GM21786 (cell line): ENCODE results near the gene C4orf54.

Source experiments
- ATAC-seq: cut with Tn5 transposase; IDR thresholded peaks from one replicate; pipeline ENCODE4 v1.9.1; 2021; ENCODE audit not compliant: unreplicated experiment

The C4orf54 gene

DNA sequence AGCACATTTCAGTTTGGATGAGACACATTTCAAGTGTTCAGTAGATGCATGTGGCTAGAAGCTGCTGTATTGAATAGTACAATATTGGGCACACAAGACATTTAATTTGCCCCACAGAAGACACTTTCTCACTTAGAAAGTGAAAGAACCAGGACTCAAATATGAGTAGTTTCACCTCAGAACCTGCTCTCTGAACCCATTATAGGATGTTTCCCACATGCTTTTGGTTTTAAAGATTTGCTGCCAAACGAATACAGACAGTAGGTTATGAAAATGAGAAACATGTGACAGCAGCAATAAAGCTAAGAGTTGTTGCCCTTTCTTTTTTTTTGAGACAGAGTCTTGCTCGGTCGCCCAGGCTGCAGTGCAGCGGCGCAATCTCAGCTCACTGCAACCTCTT lies 32.3 kb downstream of the C4orf54 start:
- peak; percentile 69 for ATAC-seq

DNA sequence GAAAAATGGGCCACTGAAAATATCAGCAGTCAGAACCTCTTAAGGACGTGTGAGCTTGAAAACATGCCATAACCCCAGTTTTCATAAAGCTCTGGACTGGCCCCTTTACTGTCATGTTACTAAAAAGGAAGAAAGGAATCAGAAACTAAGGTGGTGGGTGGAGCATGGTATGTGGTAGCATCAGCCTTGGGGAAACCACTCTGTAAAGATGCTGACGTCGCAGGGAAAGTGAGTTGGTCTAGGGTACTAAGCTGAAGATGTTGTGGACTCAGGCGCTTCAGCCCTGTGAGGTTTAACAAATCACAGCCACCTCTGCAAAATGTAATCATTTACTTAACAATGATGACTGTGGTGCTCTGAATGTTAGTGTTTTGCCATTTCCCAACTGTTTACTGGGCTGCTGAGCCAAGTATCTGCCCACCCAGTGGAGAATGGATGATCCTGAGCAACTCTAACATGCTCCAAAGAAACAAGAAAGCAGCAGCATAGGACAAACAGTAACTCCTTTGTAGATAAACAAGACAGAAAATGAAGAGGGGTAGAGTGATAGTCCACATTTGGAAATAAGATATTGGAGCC lies 33.4 kb downstream of the C4orf54 start:
- ATAC-seq, result no peak

DNA sequence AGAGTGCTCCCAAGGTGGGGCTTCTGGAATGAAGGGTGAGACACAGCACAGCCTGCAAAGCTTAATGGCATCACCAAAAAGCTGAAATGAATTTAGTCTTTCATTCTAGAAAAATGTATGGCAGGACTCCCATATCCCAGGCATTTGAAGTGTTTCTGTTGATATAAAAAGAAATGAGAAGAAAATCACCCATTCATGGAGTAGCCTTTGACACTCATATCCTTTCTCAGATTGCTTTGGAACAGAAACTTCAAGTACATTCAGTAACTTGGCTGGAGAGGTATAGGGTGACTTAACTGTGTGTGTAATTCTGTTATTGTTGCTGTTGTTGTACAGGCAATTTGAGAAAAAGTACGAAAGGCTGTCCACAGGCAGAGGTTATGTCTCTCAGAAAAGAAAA lies 35.3 kb downstream of the C4orf54 start:
- ATAC-seq, result no peak

DNA sequence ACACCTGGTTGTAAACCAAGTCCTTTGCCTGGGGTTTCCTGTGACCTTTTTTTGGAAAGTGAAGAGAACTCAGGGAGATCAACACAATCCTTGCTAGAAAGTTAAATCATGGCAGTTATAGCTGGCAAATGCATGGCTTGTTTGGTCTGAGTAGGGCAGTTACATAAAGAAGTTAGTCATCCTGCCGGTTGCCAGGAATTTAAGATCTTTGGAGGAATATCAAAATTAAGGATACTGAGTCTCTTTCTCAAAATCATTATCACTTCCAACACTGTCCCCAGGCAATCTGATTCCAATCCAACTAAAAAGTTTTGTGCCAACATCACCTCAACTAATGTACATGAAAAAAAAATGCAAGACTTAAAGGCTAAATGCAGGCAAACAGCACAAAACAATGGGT lies 40.3 kb downstream of the C4orf54 start:
- no peak for ATAC-seq

DNA sequence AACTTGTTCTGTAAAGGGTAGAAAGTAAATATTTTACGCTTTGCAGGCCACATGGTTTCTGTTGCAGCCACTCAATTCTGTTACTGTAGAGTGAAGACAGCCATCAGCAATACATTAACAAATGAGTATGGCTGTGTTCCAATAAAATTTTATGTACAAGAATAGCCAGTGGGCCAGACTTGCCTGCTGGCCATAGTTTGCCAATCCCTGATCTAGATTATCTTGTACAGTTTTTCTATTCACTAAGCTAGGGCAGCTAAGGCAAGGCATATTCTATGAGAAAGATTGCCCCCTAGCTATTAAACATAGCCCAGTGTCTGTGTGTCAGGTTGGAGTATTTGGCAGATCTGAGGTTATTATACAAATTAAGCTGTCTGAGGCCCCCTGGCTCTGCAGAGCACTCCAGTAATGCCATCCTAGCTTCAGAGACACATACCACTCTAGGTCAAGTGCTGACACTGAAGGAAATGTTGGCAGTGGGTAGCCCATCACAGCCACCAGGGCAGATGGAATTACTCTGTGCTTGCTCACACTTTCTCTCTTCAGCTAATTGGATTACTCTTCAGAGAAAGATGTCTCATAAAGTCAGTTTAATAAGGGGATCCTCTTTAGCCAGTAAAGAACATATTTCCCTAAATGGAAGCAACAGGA lies 42.3 kb downstream of the C4orf54 start:
- ATAC-seq, result peak; percentile 64

DNA sequence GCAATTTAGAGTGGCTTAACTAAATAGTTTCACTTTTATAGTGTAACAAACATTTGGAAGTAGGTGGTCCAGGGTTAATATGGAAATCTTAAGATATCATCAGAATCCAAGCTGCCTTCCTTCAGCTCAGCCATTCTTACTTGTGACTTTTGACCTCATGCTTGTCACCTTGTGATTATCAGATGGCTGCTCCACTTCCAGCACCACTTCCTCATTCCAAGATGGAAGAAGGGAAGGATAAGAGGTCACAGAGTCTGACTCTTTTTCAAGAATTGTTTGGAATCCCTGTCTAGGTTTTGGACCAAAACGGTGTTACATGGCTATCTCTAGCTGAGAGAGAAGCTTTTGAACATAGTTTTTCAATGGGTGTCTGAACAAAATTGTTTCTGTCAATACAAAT lies 43.1 kb downstream of the C4orf54 start:
- ATAC-seq, result no peak

DNA sequence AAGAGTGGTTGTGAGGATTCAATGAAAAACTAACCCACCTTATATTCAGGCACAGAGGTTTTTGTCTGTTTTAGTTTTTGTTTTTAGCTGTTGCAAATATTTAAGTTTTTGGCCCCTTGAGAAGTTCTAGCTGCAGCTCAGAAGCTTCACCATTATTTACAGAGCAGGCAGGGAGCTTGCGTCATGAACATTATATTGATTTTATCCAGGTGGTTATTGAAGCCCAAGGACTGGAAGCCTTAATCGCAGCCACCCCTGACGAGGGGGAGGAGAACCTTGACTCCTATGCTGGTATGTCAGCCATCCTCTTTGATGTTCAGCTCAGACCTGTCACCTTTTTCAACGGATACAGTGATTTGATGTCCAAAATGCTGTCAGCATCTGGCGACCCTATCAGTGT lies 44.9 kb downstream of the C4orf54 start:
- ATAC-seq, result no peak

DNA sequence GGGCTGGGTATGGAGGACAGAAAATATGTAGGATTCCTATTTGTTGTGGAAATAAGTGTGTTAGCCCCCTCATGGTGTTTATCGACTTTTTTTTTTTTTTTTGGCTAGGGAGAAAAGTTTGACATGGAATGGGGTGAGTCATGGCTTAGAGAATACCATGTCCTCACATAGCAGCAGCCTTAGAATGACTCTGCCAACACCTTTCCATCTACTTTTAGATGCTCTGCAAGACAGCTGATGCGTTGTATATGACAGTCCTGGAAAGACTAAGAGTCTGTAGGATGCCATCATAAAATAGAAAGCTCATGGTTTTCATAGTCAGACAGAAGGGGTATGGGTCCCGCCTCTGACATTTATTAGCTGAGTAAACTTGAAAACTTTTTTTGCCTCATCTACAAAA lies 45.3 kb downstream of the C4orf54 start:
- ATAC-seq, result no peak

DNA sequence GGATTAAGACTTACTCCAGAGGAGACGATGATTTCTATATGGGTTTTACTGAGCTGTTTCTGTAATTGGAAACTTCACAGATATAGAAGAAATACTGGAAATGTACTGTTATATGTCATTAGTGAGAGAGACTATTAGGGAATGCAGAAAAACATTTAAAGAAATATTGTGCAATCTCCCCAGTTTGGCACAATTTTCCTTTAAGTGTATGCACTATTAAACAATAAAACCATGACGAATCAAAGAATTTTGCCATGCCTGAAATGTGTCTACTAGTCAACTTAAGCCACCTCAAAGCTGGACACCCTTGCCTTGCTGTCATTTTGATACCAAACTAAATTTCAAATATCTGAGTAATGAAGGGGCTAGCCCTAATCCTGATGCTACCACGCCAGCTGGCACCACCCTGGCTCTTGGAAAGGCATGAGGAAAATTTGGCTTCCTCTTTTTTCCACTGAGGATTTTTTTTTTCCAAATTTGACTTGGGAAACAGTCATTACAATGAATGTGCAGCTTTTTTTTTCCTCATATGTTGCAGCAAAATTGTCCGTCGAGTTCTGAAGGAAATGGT lies 46.9 kb downstream of the C4orf54 start:
- no peak for ATAC-seq

DNA sequence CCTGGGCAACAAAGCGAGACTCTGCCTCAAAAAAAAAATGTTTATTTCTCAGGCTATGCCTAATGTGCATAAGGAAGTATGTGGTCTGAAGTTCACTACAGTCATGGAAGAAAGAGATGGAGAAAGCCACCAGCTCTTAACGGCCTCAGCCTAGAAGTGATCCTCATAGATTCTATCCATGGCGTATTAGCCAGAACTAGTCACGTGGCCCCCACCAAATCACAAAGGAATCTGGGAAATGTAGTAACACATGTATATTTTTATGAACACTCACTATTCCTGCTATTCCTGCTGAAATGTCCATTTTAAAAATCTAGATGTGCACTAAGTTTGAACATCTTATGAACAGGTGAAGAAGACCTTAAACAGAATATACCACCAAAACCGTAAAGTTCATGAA lies 49.2 kb downstream of the C4orf54 start:
- ATAC-seq, result no peak
